Testis (tissue), 5 donors: ENCODE data around the gene IKZF5. TPM values are rescaled to one million over a fixed set of nuclear protein-coding genes. Genes with fewer than 3 reads are reported as not detected.

Experiments used
- DNase-seq: peaks from one replicate; pipeline ENCODE4 v3.0.0-alpha.2; 2019
- H3K27ac ChIP-seq, 2 donors: fragments of 200-600 bp; sonication (generic); one replicate each; pipeline ENCODE4 v1.5.1; 2019
- H3K27me3 ChIP-seq: fragments of 200-600 bp; sonication (generic); one replicate; pipeline ENCODE4 v1.5.1; 2019
- H3K36me3 ChIP-seq: fragments of 200-600 bp; sonication (generic); one replicate; pipeline ENCODE4 v1.5.1; 2017; ENCODE audit warnings: low read depth; ENCODE audit errors: missing control alignments
- H3K4me1 ChIP-seq: fragments of 200-600 bp; sonication (generic); one replicate; pipeline ENCODE4 v1.5.1; 2019
- H3K4me3 ChIP-seq, 2 donors: fragments of 200-600 bp; sonication (generic); one replicate each; pipeline ENCODE4 v1.5.1; 2017 to 2019
- H3K9me3 ChIP-seq: fragments of 200-600 bp; sonication (generic); one replicate; pipeline ENCODE4 v1.5.1; 2017
- CTCF ChIP-seq, 3 experiments: fragments of 450-650 bp in 2 of 3; fragments of 200-600 bp in 1 of 3; sonication (generic) in 1 of 3; IDR thresholded peaks; one replicate each; pipeline ENCODE4 v1.5.1; 2016 to 2019; ENCODE audit warnings: antibody characterized with exemption in 3 of 3, mild to moderate bottlenecking in 2 of 3, moderate library complexity in 1 of 3
- POLR2A ChIP-seq: fragments of 450-650 bp; IDR thresholded peaks from one replicate; pipeline ENCODE4 v1.6.1; 2017; ENCODE audit warnings: antibody characterized with exemption, mild to moderate bottlenecking, moderate library complexity
- WGBS, 2 donors: methylation state at CpG; one replicate each; pipeline ENCODE4 v1.1.5; 2018; 5-methylcytosine and 5-hydroxymethylcytosine counted together
- intact Hi-C: fragments of 100-400 bp; cut with DNase I; formaldehyde crosslinking; loops from one replicate; pipeline ENCODE4 v1.15.1; 2023; ENCODE audit warnings: low total_unique reads
- long read RNA-seq, 2 donors: transcript quantifications; one replicate each; lab custom pipeline, GENCODE V29; 2026
- polyA plus RNA-seq: library from polyadenylated mRNA; stranded (reverse); fragments of 350-450 nt; fragmentation: Illumina TruSeq; extraction: RNeasy Lipid Tissue Mini Kit (QIAGEN cat#74804); gene quantifications from one replicate; pipeline ENCODE4 v1.2.3, GENCODE V29; 2014; ENCODE audit warnings: low read depth, low replicate concordance; ENCODE audit not compliant: insufficient read depth
- total RNA-seq, 2 donors: library from RNA; depleted of rRNA; stranded (reverse); fragments of >200 nt; gene quantifications; one replicate each; pipeline ENCODE4 v1.2.3, GENCODE V29; 2016

The IKZF5 gene
- 10 to 100 TPM; 18.8 to 21.4 TPM for total RNA-seq
- polyA plus RNA-seq: 21.4 TPM
- long read RNA-seq, donor 1, full-length matches to known transcripts: 12 of 12 reads
- long read RNA-seq, donor 1, partial matches to known transcripts: 0 of 12 reads
- long read RNA-seq, donor 1, other reads (novel, unspliced or antisense): 0 of 12 reads
- long read RNA-seq, donor 2, full-length matches to known transcripts: 7 of 7 reads
- long read RNA-seq, donor 2, partial matches to known transcripts: 0 of 7 reads
- long read RNA-seq, donor 2, other reads (novel, unspliced or antisense): 0 of 7 reads

DNA sequence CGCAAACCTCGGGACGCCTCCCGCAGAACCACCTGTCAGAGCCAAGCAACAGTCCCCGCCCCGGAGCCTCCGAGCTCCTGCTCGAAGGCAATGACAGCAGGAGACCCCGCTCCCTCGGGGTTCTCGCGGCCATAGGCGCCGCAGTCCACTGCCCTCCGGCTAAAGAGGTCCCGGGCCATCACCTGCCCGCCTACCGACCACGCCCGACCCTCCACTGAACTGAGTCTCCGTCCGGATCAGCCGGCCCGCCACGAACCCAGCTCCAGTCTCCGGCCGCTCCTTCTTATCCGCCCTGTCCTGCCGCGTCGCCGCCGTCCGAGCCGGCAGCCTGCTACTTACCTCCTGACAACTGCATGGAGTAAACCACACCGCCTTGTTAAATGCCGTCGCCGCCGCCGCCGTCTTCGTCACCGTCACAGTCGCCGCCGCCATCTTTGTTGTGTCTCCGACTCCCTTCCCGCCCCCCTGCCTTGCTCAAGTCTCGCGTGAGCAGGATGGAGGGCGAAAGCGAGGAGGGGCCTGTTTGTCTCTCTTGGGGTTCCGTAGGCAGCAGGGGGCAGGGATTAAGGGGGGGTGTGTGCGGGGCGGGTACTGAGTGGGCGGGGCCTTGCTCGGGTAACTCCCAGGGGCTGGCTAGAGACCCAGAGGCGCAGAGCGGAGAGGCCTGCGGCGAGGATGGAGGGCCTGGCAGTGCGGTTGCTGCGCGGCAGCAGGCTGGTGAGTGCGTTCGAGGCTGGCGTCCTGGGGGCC, at the start of gene IKZF5, which contains the start of gene ACADSB:
Gene IKZF5 (minus strand): TSS at position 441 of the 750 bp plus-strand sequence. CDS start 10,170 bp downstream, outside the sequence.
Gene ACADSB (plus strand): TSS at position 652 of the 750 bp plus-strand sequence. CDS start 24 bp downstream, at position 676.
- TF ChIP-seq CTCF (IDR thresholded peaks at IDR 0.05) (peak in 1 of 3 experiments; percentile 14), POLR2A (peak; percentile 74)
- Histone ChIP-seq H3K27me3 (no peaks in the 10 kb centered on the region), H3K4me1 (peaks cover 13% of the 10 kb centered on the region), H3K36me3 (no peaks in the 10 kb centered on the region), H3K9me3 (no peaks in the 10 kb centered on the region), H3K27ac (peak within 1 kb of the TSS; percentile 89 to 97), H3K4me3 (peak within 1 kb of the TSS; percentile 87 to 99)
- intact Hi-C loops: no loop called here
- 0 to 2% methylated on average over 15 to 60 of the region's 68 CpGs for WGBS, 2 donors
- peak; percentile 97 for DNase-seq

- H3K36me3 ChIP-seq: no peaks in the 10 kb centered on the region
- WGBS, 2 donors: 96 to 100% methylated on average over 3 of the region's 3 CpGs
- no peaks in the 10 kb centered on the region for H3K4me1 ChIP-seq
- no peaks in the 10 kb centered on the region for H3K27me3 ChIP-seq
- no peak for TF ChIP-seq POLR2A
- no peak for TF ChIP-seq CTCF (IDR thresholded peaks at IDR 0.05)
- H3K9me3 ChIP-seq: no peaks in the 10 kb centered on the region
- intact Hi-C loops: no loop called here
- no peak overlapping the region for H3K4me3 ChIP-seq
- H3K27ac ChIP-seq: no peak overlapping the region
- no peak for DNase-seq
Observed at GRCh38 chr10:123057968-123058367, 49.4 kb upstream of the IKZF5 start.

- no peak for DNase-seq
- no peaks in the 10 kb centered on the region for H3K36me3 ChIP-seq
- no peaks in the 10 kb centered on the region for H3K4me1 ChIP-seq
- TF ChIP-seq CTCF (IDR thresholded peaks at IDR 0.05): no peak
- no peak for TF ChIP-seq POLR2A
- H3K27me3 ChIP-seq: no peaks in the 10 kb centered on the region
- H3K9me3 ChIP-seq: no peaks in the 10 kb centered on the region
- intact Hi-C loops: no loop called here
- WGBS, 2 donors: 87 to 93% methylated on average over 4 of the region's 4 CpGs
- H3K27ac ChIP-seq: no peak overlapping the region
- no peak overlapping the region for H3K4me3 ChIP-seq
Observed at GRCh38 chr10:123045961-123046731, 37.6 kb upstream of the IKZF5 start.

GRCh38 chr10:123044391-123044790, 35.8 kb upstream of the IKZF5 start:
- intact Hi-C loops: no loop called here
- Histone ChIP-seq H3K4me1 (no peaks in the 10 kb centered on the region), H3K36me3 (no peaks in the 10 kb centered on the region)

More at GRCh38 chr10:123044391-123044790, 35.8 kb upstream of the IKZF5 start:
- whole genome bisulfite sequencing, 2 donors: 68 to 89% methylated on average over 2 of the region's 2 CpGs
- TF ChIP-seq POLR2A: no peak
- no peak for TF ChIP-seq CTCF (IDR thresholded peaks at IDR 0.05)
- DNase-seq: no peak
- Histone ChIP-seq H3K27me3 (no peaks in the 10 kb centered on the region), H3K9me3 (no peaks in the 10 kb centered on the region), H3K4me3 (no peak overlapping the region), H3K27ac (no peak overlapping the region)
